A549 (cell line): ENCODE measurements around the gene NTM. TPM values are rescaled to one million over a fixed set of nuclear protein-coding genes. Genes with fewer than 3 reads are reported as not detected.

Experiments
- ATAC-seq, 2 experiments: fragments of 200-7000 bp in 1 of 2; fragments of >200 bp in 1 of 2; cut with Nextera tagmentation in 1 of 2; cut with Tn5 transposase in 1 of 2; 3 replicates each; pipeline versions ENCODE4 v1.8.0 to v1.9.1; 2018 to 2020; ENCODE audit warnings: mild to moderate bottlenecking in 1 of 2, moderate library complexity in 1 of 2
- CTCF ChIA-PET: fragments of 300-600 bp; sonication (Branson Sonifier 250); formaldehyde crosslinking; extraction: SDS; loops from one replicate; lab custom pipeline; 2021; ENCODE audit warnings: antibody characterized with exemption, inconsistent platforms; lab: Yijun Ruan, JAX
- POLR2A ChIA-PET: fragments of 350-600 bp; formaldehyde crosslinking; extraction: SDS; loops from one replicate; lab custom pipeline; 2021; ENCODE audit warnings: antibody characterized with exemption, inconsistent platforms; lab: Yijun Ruan, JAX
- DNase-seq, 2 experiments: peaks; one replicate each; pipeline versions ENCODE4 v3.0.0 to v3.0.0-alpha.2; 2011 to 2016; ENCODE audit warnings: low read depth in 1 of 2, low spot score in 1 of 2
- FAIRE-seq: peaks from 2 replicates; lab custom pipeline; 2011; peaks lifted over from hg19 to GRCh38; lab: Jason Lieb, UNC
- H3K27ac ChIP-seq, 2 experiments: fragments of >200 bp; sonication (Bioruptor Twin); formaldehyde crosslinking; 3 replicates each; pipeline ENCODE4 v1.5.1; 2016 to 2017
- H3K4me1 ChIP-seq: fragments of >200 bp; sonication (Bioruptor Twin); formaldehyde crosslinking; 3 replicates; pipeline ENCODE4 v1.6.1; 2016
- H3K4me2 ChIP-seq: fragments of >200 bp; sonication (Bioruptor Twin); formaldehyde crosslinking; 3 replicates; pipeline ENCODE4 v1.6.1; 2016
- H3K4me3 ChIP-seq: fragments of >200 bp; sonication (Bioruptor Twin); formaldehyde crosslinking; 3 replicates; pipeline ENCODE4 v1.5.1; 2016
- H3K9me3 ChIP-seq: fragments of >200 bp; sonication (Bioruptor Twin); formaldehyde crosslinking; 3 replicates; pipeline ENCODE4 v1.6.1; 2016
- CBX8 ChIP-seq: fragments of 200-600 bp; sonication (generic); IDR thresholded peaks from 2 replicates; pipeline ENCODE4 v1.6.1; 2016
- CHD2 ChIP-seq: fragments of 150-350 bp; IDR thresholded peaks from 2 replicates; pipeline ENCODE4 v1.6.1; 2014; ENCODE audit warnings: low read length; ENCODE audit not compliant: partially characterized antibody
- CHD4 ChIP-seq: fragments of 200-600 bp; sonication (generic); IDR thresholded peaks from 2 replicates; pipeline ENCODE4 v1.6.1; 2016; ENCODE audit warnings: antibody characterized with exemption, mild to moderate bottlenecking, borderline replicate concordance
- FOSB ChIP-seq: fragments of 250-450 bp; sonication (Bioruptor Pico); IDR thresholded peaks from 2 replicates; pipeline ENCODE4 v1.5.0; 2020; ENCODE audit warnings: mild to moderate bottlenecking, moderate library complexity
- GATA3 ChIP-seq: IDR thresholded peaks from 2 replicates; pipeline ENCODE4 v1.6.1; 2012; ENCODE audit warnings: borderline replicate concordance
- HMGXB4 ChIP-seq: fragments of 250-450 bp; sonication (Bioruptor Pico); IDR thresholded peaks from 2 replicates; pipeline ENCODE4 v1.5.0; 2021; ENCODE audit warnings: mild to moderate bottlenecking, moderate library complexity, borderline replicate concordance
- HOXB5 ChIP-seq: fragments of 250-450 bp; sonication (Bioruptor Pico); IDR thresholded peaks from 2 replicates; pipeline ENCODE4 v1.5.0; 2020; ENCODE audit warnings: mild to moderate bottlenecking, moderate library complexity
- JUN ChIP-seq, 2 experiments: fragments of >200 bp; sonication (Bioruptor Twin); formaldehyde crosslinking; IDR thresholded peaks; 2 replicates in 1 of 2; 3 replicates in 1 of 2; pipeline ENCODE4 v1.6.1; 2016 to 2017
- MYC ChIP-seq: IDR thresholded peaks from 2 replicates; pipeline ENCODE4 v1.6.1; 2012; ENCODE audit warnings: mild to moderate bottlenecking, inconsistent platforms, low read length, improper control_type of control experiment, borderline replicate concordance
- NPAS2 ChIP-seq: fragments of 250-450 bp; sonication (Bioruptor Pico); IDR thresholded peaks from 2 replicates; pipeline ENCODE4 v1.8.0; 2022; ENCODE audit warnings: mild to moderate bottlenecking, moderate library complexity, borderline replicate concordance
- PBX3 ChIP-seq: IDR thresholded peaks from 2 replicates; pipeline ENCODE4 v1.6.1; 2012
- POLR2AphosphoS2 ChIP-seq: conservative IDR thresholded peaks from 2 replicates; pipeline ENCODE4 v1.6.1; 2012; ENCODE audit warnings: low read length, improper control_type of control experiment, inconsistent platforms
- RARB ChIP-seq: fragments of 250-450 bp; sonication (Bioruptor Pico); IDR thresholded peaks from 2 replicates; pipeline ENCODE4 v1.8.0; 2021; ENCODE audit warnings: mild to moderate bottlenecking, moderate library complexity
- RFX5 ChIP-seq: fragments of 450-650 bp; IDR thresholded peaks from 2 replicates; pipeline ENCODE4 v1.7.1; 2014; ENCODE audit warnings: antibody characterized with exemption, mild to moderate bottlenecking, moderate library complexity
- SMC3 ChIP-seq: fragments of >200 bp; sonication (Bioruptor Twin); formaldehyde crosslinking; IDR thresholded peaks from 3 replicates; pipeline ENCODE4 v1.6.1; 2018; ENCODE audit warnings: inconsistent platforms
- ZC3H11A ChIP-seq: fragments of 450-650 bp; IDR thresholded peaks from 2 replicates; pipeline ENCODE4 v1.6.1; 2014; ENCODE audit warnings: antibody characterized with exemption, mild to moderate bottlenecking
- ZFP36 ChIP-seq: fragments of 450-650 bp; IDR thresholded peaks from 2 replicates; pipeline ENCODE4 v1.6.1; 2014; ENCODE audit warnings: borderline replicate concordance; ENCODE audit not compliant: partially characterized antibody
- WGBS: methylation state at CpG from one replicate; pipeline ENCODE4 v1.1.6; 2017; ENCODE audit errors: missing lambda C conversion rate; 5-methylcytosine and 5-hydroxymethylcytosine counted together
- polyA plus RNA-seq, 4 experiments: library from polyadenylated mRNA; depleted of rRNA in 3 of 4; stranded (reverse); fragments of >200 nt; fragmentation: RNase III in 1 of 4; extraction: RNeasy Plus Mini Kit Qiagen cat#74134 plus additional on column Dnase treatment in 1 of 4; gene quantifications; 2 replicates in 3 of 4; 3 replicates in 1 of 4; pipeline ENCODE4 v1.2.3, GENCODE V29; 2011 to 2017
- TF ChIP-seq, protein P1 (sequence below): fragments of 450-650 bp; IDR thresholded peaks from 2 replicates; pipeline ENCODE4 v1.6.1; 2014; ENCODE audit warnings: antibody characterized with exemption
- TF ChIP-seq, protein P2 (sequence below): fragments of 250-450 bp; sonication (Bioruptor Pico); IDR thresholded peaks from 2 replicates; pipeline ENCODE4 v1.5.0; 2020; ENCODE audit warnings: low read depth, mild to moderate bottlenecking, moderate library complexity

The NTM gene
- polyA plus RNA-seq, 2 of the 4 experiments (the other 2 are of a cell fraction) = not detected

DNA sequence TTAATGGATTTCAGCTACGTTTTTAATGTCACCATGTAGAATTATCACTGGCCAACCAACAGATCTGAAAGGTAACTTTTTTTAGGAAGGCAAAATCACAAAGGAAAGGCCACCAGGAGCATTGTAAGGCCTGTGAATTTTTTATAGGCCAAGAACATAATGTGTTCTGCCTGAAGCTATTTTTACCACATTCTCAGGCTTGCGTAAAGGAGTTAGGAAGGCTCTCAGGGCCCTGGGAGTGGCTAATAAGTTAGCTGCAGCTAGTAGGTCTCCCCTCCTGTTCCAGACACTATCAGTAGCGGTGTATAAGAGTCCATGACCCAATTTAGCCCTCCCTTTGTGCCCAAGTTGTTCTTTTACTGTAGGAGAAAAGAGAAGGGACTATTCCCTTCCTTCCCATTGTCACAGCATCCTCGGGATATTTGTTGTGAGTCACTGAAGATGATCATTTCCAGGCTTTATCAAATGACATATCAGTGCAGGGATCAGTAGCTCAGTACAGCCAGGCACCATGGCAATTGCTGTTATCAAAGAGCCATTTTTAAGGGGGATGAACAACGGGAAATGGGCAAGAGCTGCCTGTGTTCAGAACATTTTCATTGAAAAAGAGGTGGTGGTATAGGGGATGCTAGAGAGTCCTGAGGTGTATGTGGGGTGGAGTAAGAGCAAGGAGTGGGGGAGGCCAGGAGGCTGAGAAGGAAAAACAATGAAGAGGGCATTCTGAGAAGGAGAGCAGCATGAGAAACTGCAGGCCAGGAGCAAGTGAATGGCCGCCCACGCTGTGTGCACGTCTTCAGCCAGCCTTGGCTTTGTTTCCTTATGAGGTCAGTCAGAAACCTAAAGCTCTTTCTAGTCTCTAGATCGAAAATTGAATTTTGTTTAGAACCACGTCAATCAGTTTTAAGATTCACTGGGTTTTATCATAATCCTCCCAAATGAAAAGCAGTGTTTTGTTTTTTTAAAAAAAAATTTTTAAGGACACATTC, 940.3 kb downstream of the NTM start (continued):
- TF ChIP-seq RFX5 (no peak), MYC (no peak), CBX8 (no peak), GATA3 (no peak), HOXB5 (CRISPR knock-in tag) (no peak)

DNA sequence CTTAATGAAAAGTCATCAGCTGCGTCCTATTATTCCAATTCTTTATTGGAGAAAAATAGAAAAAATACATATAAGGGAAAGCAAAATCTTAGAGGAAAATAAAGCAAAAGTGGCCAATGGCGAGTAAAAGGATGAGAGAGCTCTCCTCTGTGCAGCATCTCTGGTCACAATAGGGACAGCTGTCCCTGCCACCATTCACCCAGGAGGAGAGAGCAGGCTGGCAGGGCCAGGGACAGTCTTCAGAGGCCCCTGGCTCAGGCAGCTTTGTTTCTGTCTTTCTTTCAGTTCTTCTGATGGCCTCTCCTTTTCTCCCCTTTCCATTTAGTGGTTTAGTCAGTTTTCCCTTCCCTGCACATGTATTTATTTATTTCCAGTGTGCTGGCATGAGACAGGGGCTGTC, 941.3 kb downstream of the NTM start:
- TF ChIP-seq PBX3 (no peak), ZFP36 (no peak), HMGXB4 (CRISPR knock-in tag) (no peak), CHD4 (no peak), POLR2AphosphoS2 (no peak)
- TF ChIP-seq, protein P1, sequence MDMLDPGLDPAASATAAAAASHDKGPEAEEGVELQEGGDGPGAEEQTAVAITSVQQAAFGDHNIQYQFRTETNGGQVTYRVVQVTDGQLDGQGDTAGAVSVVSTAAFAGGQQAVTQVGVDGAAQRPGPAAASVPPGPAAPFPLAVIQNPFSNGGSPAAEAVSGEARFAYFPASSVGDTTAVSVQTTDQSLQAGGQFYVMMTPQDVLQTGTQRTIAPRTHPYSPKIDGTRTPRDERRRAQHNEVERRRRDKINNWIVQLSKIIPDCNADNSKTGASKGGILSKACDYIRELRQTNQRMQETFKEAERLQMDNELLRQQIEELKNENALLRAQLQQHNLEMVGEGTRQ = no peak
- POLR2A ChIA-PET = no interaction called here
- H3K9me3 ChIP-seq = no peaks in the 10 kb centered on the region

GRCh38 chr11:132312161-132312560, 941.7 kb downstream of the NTM start:
- ATAC-seq = no peak
- 0% methylated on average over 1 of the region's 5 CpGs for whole genome bisulfite sequencing
- no peak for FAIRE-seq
- DNase-seq = no peak
- no peak overlapping the region for H3K4me2 ChIP-seq
- no peak for TF ChIP-seq CHD2
- H3K9me3 ChIP-seq = no peaks in the 10 kb centered on the region
- H3K4me3 ChIP-seq = no peak overlapping the region
- no peaks in the 10 kb centered on the region for H3K4me1 ChIP-seq
- POLR2A ChIA-PET = no interaction called here
- no peak overlapping the region for H3K27ac ChIP-seq
- CTCF ChIA-PET = interaction anchor here (1.1 to 1.4 kb wide), 2 partner anchors 10 to 628 kb away, joined by 3 read pairs; no protein-coding TSS in a partner anchor

More for the DNA sequence above, 941.3 kb downstream of the NTM start:
- no peaks in the 10 kb centered on the region for H3K4me1 ChIP-seq
- no peak overlapping the region for H3K27ac ChIP-seq
- FAIRE-seq (no peak), DNase-seq (no peak), ATAC-seq (no peak)
- H3K4me3 ChIP-seq = no peak overlapping the region
- WGBS = 36% methylated on average over 2 of the region's 2 CpGs
- CTCF ChIA-PET = interaction anchor here (1.4 to 1.6 kb wide), 2 partner anchors 12 to 629 kb away, joined by 3 to 5 read pairs; no protein-coding TSS in a partner anchor
- H3K4me2 ChIP-seq = no peak overlapping the region

GRCh38 chr11:132312701-132313111, 942.3 kb downstream of the NTM start:
- ATAC-seq (no peak), DNase-seq (peak in 1 of 2 experiments; percentile 7), FAIRE-seq (no peak)
- no peak overlapping the region for H3K27ac ChIP-seq
- no peaks in the 10 kb centered on the region for H3K4me1 ChIP-seq
- no peak overlapping the region for H3K4me2 ChIP-seq
- WGBS = 2% methylated on average over 8 of the region's 8 CpGs
- no peak overlapping the region for H3K4me3 ChIP-seq
- no peaks in the 10 kb centered on the region for H3K9me3 ChIP-seq
- POLR2A ChIA-PET = no interaction called here
- CTCF ChIA-PET = interaction anchor here (1.1 kb wide), 1 partner anchor 11 kb away, joined by 3 read pairs; no protein-coding TSS in a partner anchor
- TF ChIP-seq, protein P2, sequence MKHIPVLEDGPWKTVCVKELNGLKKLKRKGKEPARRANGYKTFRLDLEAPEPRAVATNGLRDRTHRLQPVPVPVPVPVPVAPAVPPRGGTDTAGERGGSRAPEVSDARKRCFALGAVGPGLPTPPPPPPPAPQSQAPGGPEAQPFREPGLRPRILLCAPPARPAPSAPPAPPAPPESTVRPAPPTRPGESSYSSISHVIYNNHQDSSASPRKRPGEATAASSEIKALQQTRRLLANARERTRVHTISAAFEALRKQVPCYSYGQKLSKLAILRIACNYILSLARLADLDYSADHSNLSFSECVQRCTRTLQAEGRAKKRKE (CRISPR knock-in tag) = no peak
- TF ChIP-seq NPAS2 (CRISPR knock-in tag) = no peak
- no peak for TF ChIP-seq GATA3
- no peak for TF ChIP-seq RARB
- TF ChIP-seq HMGXB4 (CRISPR knock-in tag) = no peak
- no peak for TF ChIP-seq FOSB (CRISPR knock-in tag)
- no peak for TF ChIP-seq SMC3
- TF ChIP-seq MYC = no peak
- TF ChIP-seq JUN (IDR thresholded peaks at IDR 0.05) = no peak
- TF ChIP-seq, protein P1 = no peak
- no peak for TF ChIP-seq POLR2AphosphoS2
- TF ChIP-seq ZC3H11A = no peak
- no peak for TF ChIP-seq CHD2
- no peak for TF ChIP-seq ZFP36
